Activated T-helper 1 cell treated with anti-CD3 and anti-CD28 coated beads, Interleukin-12 subunit alpha, Interleukin-12 subunit beta, Interleukin-2, Interleukin-4 antibody, amounts not matched to agents 30 ng/mL and 10 ng/mL and 1 ng/mL, durations not matched to agents 14 hours and 24 hours and 36 hours (primary cell): ENCODE measurements around the gene LOXL1. TPM values are rescaled to one million over a fixed set of nuclear protein-coding genes. Genes with fewer than 3 reads are reported as not detected.

Source experiments
- DNase-seq: peaks from one replicate; pipeline ENCODE4 v3.0.0; 2021; ENCODE audit warnings: low spot score
- H3K27ac Mint-ChIP-seq: one replicate; pipeline ENCODE4 v1.8.0; 2021; ENCODE audit warnings: mild to moderate bottlenecking, mixed read lengths
- H3K27me3 Mint-ChIP-seq: one replicate; pipeline ENCODE4 v1.8.0; 2022; ENCODE audit warnings: mild to moderate bottlenecking, moderate library complexity, mixed read lengths; ENCODE audit not compliant: insufficient read depth
- H3K36me3 Mint-ChIP-seq: one replicate; pipeline ENCODE4 v1.8.0; 2021; ENCODE audit warnings: low read depth, mixed read lengths
- H3K4me1 Mint-ChIP-seq: one replicate; pipeline ENCODE4 v1.8.0; 2021; ENCODE audit warnings: low read depth, mixed read lengths
- H3K4me3 Mint-ChIP-seq: one replicate; pipeline ENCODE4 v1.8.0; 2021; ENCODE audit warnings: mild to moderate bottlenecking, moderate library complexity, mixed read lengths
- H3K9me3 Mint-ChIP-seq: one replicate; pipeline ENCODE4 v1.8.0; 2021; ENCODE audit warnings: mixed read lengths
- intact Hi-C: fragments of 100-400 bp; cut with micrococcal nuclease; formaldehyde crosslinking; loops from one replicate; pipeline ENCODE4 v1.15.1; 2024
- total RNA-seq: library from RNA; stranded (reverse); gene quantifications from 2 replicates; pipeline ENCODE4 v1.2.3, GENCODE V29; 2022

The LOXL1 gene
- total RNA-seq, 1 donor from 2014 or later: 0.34 TPM

DNA sequence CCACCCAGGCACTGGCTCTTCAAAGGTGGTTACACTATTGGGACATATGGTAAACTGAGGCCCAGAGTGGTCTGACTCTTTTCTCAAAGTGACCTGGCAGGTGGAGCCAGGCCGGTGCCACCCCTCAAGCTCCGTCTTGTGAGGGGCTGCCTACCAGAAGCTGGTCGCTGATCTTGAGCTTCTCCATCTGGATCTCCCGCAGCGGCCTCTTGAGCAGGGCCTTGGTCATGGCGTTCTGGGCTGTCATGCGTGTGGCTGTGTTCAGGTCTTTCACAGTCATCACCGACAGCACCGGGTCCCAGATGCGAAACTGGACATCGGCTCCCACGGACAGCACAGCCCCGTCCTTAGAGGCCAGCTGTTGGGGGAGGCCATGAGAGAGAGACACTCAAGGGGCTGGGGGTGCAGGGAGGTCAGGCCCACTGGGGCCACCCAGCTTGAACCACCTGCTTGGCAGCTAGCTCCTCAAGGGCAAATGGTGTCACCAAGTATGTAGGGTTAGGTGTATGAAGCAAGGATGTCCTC, 62.2 kb downstream of the LOXL1 start:
- intact Hi-C loops: no loop called here
- no peaks in the 10 kb centered on the region for H3K27me3 Mint-ChIP-seq
- no peaks in the 10 kb centered on the region for H3K9me3 Mint-ChIP-seq
- H3K4me3 Mint-ChIP-seq: no peak overlapping the region
- no peak for DNase-seq
- peaks cover 3% of the 10 kb centered on the region for H3K36me3 Mint-ChIP-seq
- peaks cover 55% of the 10 kb centered on the region for H3K4me1 Mint-ChIP-seq
- no peak overlapping the region for H3K27ac Mint-ChIP-seq

DNA sequence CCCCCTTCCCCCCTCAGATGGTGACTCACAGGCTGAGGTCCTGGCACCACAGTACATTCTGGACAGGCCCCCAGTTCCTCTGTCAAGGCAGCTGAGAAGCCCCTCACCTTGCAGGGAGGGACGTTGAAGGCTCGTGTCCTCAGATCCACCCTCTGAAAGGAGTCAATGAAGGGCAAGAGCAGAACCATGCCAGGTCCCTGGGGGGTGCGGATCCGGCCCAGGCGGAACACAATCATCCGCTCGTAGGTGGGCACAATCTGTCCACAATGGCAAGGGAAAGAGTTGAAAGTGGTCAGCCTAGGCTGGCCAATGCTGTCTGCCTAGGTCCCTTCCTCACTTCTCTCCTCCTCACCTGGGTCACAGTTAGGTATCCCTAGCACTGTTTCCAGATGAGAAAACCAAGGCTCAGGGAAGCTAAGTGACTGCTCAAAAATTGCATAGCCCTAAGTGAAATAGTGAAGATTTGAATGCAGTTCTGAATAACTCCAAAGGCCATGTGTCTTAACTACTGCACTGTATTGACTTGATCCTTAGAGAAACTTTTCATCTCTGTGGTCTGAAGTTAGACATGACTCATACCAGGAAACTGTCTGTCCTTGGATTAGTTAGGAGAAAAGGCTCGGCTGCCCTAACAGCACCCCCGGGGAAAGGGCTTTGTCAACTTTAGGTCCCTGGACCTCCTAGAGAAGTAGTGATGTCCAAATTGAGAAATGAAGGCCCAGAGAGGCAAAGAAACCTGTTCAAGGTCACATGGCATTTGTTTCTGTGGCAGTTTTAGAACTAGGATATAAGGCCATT, 62.9 kb downstream of the LOXL1 start:
- no peak for DNase-seq
- Mint-ChIP-seq H3K36me3 (no peaks in the 10 kb centered on the region), H3K4me1 (peaks cover 56% of the 10 kb centered on the region), H3K9me3 (no peaks in the 10 kb centered on the region), H3K4me3 (no peak overlapping the region), H3K27me3 (no peaks in the 10 kb centered on the region), H3K27ac (no peak overlapping the region)
- intact Hi-C loops: no loop called here

DNA sequence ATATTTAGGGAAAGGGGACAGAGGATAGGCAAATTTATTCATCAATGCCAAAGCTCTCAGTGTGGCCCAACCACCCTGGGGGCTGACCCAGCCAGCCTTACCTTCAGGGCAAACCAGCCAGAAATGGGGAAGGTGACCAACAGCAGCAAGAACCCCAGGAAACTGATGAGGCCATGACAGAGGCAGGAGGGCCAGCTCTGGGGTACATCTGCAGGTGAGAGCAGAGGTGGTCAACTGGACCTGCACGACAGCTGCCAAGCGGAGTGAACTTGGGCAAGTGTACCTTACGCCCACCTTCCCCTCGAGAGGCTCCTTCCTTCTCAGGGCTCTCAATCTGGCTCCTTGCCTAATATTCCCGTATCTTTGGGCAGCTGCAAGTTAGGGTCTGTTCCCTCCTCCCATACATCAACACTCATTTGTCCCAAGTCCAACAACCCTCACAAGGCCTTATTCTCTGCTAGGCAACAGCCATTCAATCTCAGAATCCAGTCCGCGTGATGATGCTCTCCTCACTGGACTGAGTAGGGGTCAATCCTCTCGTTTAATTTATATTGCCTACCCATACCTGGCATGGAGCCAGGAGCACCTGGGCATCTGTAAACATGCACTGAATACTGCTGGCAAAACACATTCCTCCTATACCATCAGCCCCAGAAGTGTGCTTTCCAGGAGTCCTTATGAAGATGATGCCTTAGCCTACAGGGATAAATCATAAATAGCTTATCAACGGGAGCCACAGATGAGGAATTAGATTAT, 64.2 kb downstream of the LOXL1 start:
- intact Hi-C loops: loop anchor here (5.0 to 10.0 kb wide), 7 partner anchors 57 to 1654 kb away; partner anchors contain the start of genes ARID3B, CLK3, IMP3 and NPTN
- DNase-seq: no peak
- H3K9me3 Mint-ChIP-seq: no peaks in the 10 kb centered on the region
- peaks cover 1% of the 10 kb centered on the region for H3K36me3 Mint-ChIP-seq
- H3K4me3 Mint-ChIP-seq: peak overlapping the region; percentile 83
- H3K4me1 Mint-ChIP-seq: peaks cover 51% of the 10 kb centered on the region
- H3K27ac Mint-ChIP-seq: no peak overlapping the region
- H3K27me3 Mint-ChIP-seq: no peaks in the 10 kb centered on the region

DNA sequence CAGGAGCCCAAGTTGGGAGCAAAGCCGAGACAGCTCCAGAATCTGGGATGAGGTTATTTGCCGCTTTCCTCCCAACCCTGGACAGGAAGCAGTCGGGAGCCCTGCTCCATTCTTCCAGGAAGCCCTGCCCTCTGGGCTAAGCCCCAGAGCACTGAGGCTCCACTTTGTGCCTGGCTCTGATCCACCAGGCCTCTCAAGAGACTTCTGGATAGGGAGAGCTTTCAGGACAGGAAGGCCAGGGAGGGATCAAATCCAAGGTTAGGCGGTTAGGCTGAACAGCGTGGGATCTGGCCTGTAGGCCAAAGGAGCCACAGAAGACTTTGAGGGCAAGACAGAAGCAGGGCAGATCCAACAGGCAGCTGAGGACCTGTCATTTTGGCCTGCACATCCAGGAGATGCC, 65.0 kb downstream of the LOXL1 start:
- H3K9me3 Mint-ChIP-seq: no peaks in the 10 kb centered on the region
- peak overlapping the region; percentile 26 for H3K27ac Mint-ChIP-seq
- H3K27me3 Mint-ChIP-seq: no peaks in the 10 kb centered on the region
- DNase-seq: no peak
- intact Hi-C loops: loop anchor here (5.0 to 10.0 kb wide), 7 partner anchors 56 to 1654 kb away; partner anchors contain the start of genes ARID3B, CLK3, IMP3 and NPTN
- peaks cover 1% of the 10 kb centered on the region for H3K36me3 Mint-ChIP-seq
- peak overlapping the region; percentile 83 for H3K4me3 Mint-ChIP-seq
- peaks cover 49% of the 10 kb centered on the region for H3K4me1 Mint-ChIP-seq

DNA sequence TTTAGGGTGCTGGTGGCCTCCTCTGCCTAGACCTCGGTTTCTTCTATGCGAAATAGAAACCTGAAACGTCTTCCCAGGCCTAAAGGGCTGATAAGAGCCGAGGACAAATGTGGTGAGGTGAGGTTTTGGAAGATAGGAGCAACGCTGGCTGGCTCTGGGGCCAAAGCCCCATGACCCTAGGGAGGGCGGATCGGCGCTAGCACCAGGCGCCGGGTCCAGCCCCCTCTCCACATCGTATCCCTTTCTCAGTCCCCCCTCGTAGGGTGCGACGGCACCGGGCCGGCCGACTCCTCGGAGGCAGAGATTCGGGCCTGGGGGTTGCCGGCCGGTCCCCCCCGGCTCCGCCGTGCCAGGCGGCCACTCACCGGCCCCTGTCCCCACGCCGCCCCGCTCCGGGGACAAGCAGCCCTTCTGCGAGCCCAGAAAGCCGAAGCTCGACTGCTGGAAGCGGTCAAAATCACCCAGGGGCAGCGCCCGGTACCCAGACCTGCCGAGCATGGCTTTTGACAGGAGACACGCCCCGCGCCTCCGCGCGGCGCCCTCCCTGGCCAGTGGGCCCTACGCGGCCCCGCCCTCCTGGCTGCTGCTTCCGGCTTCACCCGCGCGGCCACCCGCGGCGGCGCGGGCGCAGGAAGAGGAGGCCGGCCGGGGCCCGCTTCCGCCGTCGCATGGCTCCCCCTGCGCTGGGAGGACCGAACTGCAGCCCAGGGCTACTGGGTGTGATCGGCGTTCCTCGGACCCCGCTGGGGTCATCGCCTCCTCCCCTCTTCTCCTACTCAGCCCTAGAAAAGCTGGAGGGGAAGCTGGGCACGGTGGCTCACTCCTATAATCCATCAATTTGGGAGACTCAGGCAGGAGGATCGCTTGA, 65.7 kb downstream of the LOXL1 start, which contains the start of gene STOML1:
Gene STOML1, minus strand, starts transcription at position 570 of the 868 bp plus-strand sequence. Its CDS starts 72 bp downstream, at position 498.
- intact Hi-C loops: loop anchor here (2.0 to 10.0 kb wide), 9 partner anchors 15 to 1653 kb away; partner anchors contain the start of genes ARID3B, CLK3, IMP3 and NPTN
- H3K9me3 Mint-ChIP-seq: no peaks in the 10 kb centered on the region
- peaks cover 1% of the 10 kb centered on the region for H3K36me3 Mint-ChIP-seq
- peak within 1 kb of the TSS; percentile 85 for H3K27ac Mint-ChIP-seq
- H3K27me3 Mint-ChIP-seq: no peaks in the 10 kb centered on the region
- H3K4me1 Mint-ChIP-seq: peaks cover 49% of the 10 kb centered on the region
- peak; percentile 96 for DNase-seq
- peak within 1 kb of the TSS; percentile 89 for H3K4me3 Mint-ChIP-seq

DNA sequence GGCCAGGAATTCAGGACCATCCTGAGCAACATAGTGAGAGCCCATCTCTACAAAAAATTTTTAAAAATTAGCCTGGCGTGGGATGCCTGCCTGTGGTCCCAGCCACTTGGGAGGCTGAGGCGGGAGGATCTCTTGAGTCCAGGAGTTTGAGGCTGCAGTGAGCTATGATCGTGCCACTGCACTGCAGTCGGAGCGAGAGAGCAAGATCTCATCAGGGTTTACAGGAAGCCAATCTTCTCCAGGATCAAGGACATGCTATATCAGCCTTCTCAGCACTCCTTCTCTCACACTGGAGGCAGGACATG, 66.3 kb downstream of the LOXL1 start:
- H3K4me1 Mint-ChIP-seq: peaks cover 49% of the 10 kb centered on the region

DNA sequence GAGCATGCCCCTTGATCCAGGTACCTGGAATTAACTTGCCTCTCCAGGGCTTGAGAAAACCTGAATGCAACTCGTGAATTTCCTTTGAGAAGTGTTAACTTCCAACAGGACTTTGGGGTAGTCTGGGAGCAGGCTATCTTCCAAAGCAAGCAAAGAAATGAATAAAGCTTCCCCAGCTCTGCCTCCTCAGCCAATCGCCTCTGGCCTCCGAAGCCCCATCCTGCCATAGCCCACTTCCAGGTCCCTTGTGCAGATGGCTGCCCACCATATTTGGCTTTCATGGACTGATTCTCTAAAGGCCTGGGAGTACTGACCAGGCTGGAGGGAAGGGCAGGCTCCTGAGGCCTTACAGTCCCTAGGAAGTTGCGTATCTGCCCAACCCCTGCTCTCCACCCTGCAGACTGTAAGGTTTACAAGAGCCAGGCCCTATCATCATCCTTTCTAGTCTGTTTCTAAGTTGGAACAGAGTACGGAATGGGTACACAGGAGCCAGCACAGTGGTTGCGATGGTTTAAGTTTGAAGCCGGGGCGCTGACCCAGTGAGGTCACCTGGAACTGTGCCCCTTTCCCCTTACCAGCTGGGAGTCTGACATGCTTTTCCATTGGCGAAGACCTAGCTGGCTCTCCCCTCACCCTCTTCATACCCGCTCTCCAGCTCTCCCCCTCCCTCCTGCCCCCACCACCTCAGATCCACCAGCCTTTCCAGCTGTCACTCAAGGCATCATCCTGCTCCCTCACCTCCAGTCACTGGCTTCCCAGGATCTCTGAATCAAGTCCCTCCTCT, 67.1 kb downstream of the LOXL1 start:
- intact Hi-C loops: loop anchor here (2.0 to 10.0 kb wide), 9 partner anchors 13 to 1651 kb away; partner anchors contain the start of genes ARID3B, CLK3, IMP3 and NPTN
- peaks cover 52% of the 10 kb centered on the region for H3K4me1 Mint-ChIP-seq
- H3K9me3 Mint-ChIP-seq: no peaks in the 10 kb centered on the region
- H3K4me3 Mint-ChIP-seq: peak overlapping the region; percentile 89
- peak overlapping the region; percentile 85 for H3K27ac Mint-ChIP-seq
- no peak for DNase-seq
- no peaks in the 10 kb centered on the region for H3K27me3 Mint-ChIP-seq
- peaks cover 12% of the 10 kb centered on the region for H3K36me3 Mint-ChIP-seq

More for the DNA sequence above, 66.3 kb downstream of the LOXL1 start:
- peak overlapping the region; percentile 89 for H3K4me3 Mint-ChIP-seq
- H3K27ac Mint-ChIP-seq: peak overlapping the region; percentile 85
- H3K27me3 Mint-ChIP-seq: no peaks in the 10 kb centered on the region
- no peak for DNase-seq
- intact Hi-C loops: loop anchor here (2.0 to 10.0 kb wide), 9 partner anchors 14 to 1652 kb away; partner anchors contain the start of genes ARID3B, CLK3, IMP3 and NPTN
- no peaks in the 10 kb centered on the region for H3K9me3 Mint-ChIP-seq
- peaks cover 7% of the 10 kb centered on the region for H3K36me3 Mint-ChIP-seq

DNA sequence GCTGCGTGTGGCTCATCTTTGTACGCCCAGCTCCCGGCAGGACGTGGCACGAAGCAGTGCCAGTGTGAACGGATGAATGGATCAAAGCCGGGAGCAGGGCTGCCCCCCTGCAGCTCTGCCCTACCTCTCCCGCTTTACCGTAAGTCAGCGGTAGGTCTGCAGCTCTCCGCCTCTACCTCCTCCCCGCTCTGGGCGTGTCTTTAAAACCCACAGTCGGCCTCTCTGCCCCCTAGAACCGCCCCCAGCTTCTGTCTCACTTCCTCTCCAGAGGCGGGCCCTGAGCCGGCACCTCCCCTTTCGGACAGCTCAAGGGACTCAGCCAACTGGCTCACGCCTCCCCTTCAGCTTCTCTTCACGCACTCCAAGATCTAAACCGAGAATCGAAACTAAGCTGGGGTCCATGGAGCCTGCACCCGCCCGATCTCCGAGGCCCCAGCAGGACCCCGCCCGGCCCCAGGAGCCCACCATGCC, 68.2 kb downstream of the LOXL1 start, which contains the start of gene PML:
Gene PML, plus strand, starts transcription at position 304 of the 471 bp plus-strand sequence. Its CDS starts 97 bp downstream, at position 401.
- Mint-ChIP-seq H3K36me3 (peaks cover 20% of the 10 kb centered on the region), H3K27me3 (no peaks in the 10 kb centered on the region), H3K9me3 (no peaks in the 10 kb centered on the region), H3K4me1 (peaks cover 62% of the 10 kb centered on the region), H3K27ac (peak within 1 kb of the TSS; percentile 85), H3K4me3 (peak within 1 kb of the TSS; percentile 89)
- DNase-seq: peak; percentile 95
- intact Hi-C loops: loop anchor here (1.0 to 10.0 kb wide), 9 partner anchors 21 to 1650 kb away; partner anchors contain the start of genes ARID3B, CLK3, IMP3 and NPTN

DNA sequence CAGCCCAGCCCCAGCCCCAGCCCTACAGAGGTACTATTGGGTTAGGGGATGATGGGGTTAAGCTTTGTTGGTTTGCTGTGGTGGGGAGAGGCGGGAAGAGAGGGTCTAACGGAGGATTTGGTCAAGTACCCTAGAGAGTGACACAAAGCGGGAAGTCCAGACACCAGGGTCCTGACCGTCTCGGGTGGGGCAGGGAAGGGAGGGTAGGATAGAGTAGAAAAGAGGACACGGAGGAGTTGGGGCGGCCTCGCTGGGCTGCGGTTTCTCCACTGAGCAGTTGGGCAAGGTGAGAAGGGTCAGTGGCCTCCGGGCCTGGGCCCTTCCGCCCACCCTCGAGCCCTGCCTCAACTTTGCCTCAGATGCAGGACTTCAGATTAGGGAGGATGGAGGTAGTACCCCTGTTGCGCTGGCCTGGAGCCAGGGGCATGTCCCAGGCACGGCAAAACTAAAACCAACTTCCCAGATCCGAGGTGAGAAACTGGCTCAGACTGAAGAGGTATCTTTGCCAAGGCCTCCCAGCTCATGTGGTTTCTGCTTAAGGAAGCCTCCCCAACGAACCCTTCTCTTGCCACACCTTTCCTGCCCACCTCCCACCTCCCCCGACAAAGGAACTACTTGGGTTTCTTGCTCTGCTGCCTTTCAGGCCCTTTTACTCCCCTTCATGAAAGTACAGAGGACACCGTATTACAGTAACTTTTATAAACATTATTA, 68.8 kb downstream of the LOXL1 start:
- Mint-ChIP-seq H3K36me3 (peaks cover 21% of the 10 kb centered on the region), H3K27me3 (no peaks in the 10 kb centered on the region), H3K4me3 (peak overlapping the region; percentile 89), H3K27ac (peak overlapping the region; percentile 85), H3K9me3 (no peaks in the 10 kb centered on the region), H3K4me1 (peaks cover 64% of the 10 kb centered on the region)
- intact Hi-C loops: loop anchor here (1.0 to 10.0 kb wide), 9 partner anchors 22 to 1650 kb away; partner anchors contain the start of genes ARID3B, CLK3, IMP3 and NPTN
- DNase-seq: no peak

DNA sequence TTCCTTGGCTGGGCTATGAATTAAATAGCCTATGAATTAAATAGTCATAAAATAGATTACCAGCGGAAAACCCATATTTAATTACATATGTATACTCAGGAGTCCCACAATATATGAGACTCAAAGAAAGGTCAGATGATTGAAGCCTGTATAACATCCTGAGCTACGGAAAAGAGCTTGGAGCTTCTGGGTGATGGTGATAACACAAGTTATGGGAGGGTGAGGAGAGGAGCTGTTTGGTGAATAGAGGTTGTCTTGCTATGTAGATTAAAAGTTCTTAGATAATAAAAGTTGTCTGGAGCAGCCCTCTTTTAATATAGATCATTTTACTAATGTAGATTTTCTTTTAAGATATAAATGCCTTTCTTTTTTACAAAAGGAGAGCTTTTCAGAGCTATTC, 70.0 kb downstream of the LOXL1 start:
- Mint-ChIP-seq H3K36me3 (peaks cover 23% of the 10 kb centered on the region), H3K4me3 (peak overlapping the region; percentile 89), H3K4me1 (peaks cover 64% of the 10 kb centered on the region), H3K27ac (peak overlapping the region; percentile 85), H3K9me3 (no peaks in the 10 kb centered on the region), H3K27me3 (no peaks in the 10 kb centered on the region)
- DNase-seq: no peak
- intact Hi-C loops: loop anchor here (2.0 to 10.0 kb wide), 5 partner anchors 69 to 1649 kb away; partner anchors contain the start of genes CLK3, IMP3, LOXL1 and NPTN
